Measurements from ENCODE around the gene ADCYAP1R1.
A peak's percentile ranks its signal among the peaks of the same experiment; 100 is the strongest.

The ADCYAP1R1 gene

GRCh38 chr7:31114593-31115343, 62.7 kb downstream of the ADCYAP1R1 start:
- DNase-seq (ENCODE audit: low spot score), result no peak

DNA sequence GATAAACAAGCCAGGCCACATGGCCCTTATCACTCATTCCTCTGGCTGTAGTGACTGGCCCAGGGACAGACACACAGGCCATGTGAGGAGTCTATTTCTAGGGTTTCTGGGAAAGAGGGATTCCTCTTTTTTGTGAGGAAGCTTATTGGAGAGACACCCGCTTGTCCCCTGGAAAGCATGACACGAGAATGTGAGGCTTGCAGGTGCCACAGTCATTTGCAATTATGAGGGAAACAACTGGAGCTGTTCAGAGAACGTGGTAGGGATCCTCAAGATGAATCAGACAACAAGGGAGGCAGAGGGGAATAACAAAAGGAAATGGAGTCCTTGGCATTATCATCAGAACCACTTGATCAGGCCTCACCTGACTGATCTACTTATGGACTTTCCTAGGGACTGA, 64.5 kb downstream of the ADCYAP1R1 start:
- TF ChIP-seq, protein P1, sequence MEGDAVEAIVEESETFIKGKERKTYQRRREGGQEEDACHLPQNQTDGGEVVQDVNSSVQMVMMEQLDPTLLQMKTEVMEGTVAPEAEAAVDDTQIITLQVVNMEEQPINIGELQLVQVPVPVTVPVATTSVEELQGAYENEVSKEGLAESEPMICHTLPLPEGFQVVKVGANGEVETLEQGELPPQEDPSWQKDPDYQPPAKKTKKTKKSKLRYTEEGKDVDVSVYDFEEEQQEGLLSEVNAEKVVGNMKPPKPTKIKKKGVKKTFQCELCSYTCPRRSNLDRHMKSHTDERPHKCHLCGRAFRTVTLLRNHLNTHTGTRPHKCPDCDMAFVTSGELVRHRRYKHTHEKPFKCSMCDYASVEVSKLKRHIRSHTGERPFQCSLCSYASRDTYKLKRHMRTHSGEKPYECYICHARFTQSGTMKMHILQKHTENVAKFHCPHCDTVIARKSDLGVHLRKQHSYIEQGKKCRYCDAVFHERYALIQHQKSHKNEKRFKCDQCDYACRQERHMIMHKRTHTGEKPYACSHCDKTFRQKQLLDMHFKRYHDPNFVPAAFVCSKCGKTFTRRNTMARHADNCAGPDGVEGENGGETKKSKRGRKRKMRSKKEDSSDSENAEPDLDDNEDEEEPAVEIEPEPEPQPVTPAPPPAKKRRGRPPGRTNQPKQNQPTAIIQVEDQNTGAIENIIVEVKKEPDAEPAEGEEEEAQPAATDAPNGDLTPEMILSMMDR (IDR thresholded peaks at IDR 0.05; ENCODE audit: extremely low read depth, missing control alignments), result no peak
- no peak for DNase-seq (ENCODE audit: low spot score)

More at GRCh38 chr7:31114593-31115343, 62.7 kb downstream of the ADCYAP1R1 start:
- TF ChIP-seq, protein P1 (IDR thresholded peaks at IDR 0.05; ENCODE audit: extremely low read depth, missing control alignments), result no peak

- TF ChIP-seq, protein P1 (IDR thresholded peaks at IDR 0.05; ENCODE audit: extremely low read depth, missing control alignments), result no peak
- no peak for DNase-seq (ENCODE audit: low spot score)
Observed at GRCh38 chr7:31119249-31119648, 67.1 kb downstream of the ADCYAP1R1 start.

DNA sequence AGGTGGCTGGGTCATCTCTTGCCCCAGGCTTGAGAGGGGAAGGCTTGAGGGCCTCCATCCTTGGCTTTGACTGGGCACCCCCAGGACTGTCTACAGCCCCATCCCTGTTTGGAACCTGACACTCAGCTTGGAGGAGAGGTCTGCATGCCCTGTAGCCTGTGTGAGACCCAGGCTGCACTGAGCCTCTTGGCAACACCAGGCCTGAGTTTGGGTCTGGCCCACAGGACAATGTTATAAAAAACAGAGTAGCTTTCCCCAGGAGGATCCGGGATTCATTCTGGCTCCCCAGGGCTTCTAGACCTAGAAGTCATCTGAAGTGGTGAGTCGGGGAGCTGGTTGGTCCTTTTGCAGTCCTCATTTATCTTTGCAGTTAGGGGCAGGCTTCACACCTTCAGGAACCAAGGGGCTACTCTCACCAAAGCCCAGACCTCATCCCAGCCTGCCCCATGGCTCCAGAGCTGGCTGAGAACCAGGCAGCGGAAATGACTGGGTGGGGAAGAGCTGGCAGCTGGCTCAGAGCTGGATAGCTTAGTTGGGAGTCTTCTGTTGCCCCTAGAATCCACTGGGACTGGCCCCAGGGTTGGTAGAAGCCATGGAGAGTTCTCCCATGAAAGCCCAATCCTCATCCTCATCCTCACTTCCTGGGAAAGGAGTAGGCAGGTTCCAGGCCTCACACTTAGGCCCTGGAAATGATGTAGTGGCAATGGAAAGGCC, 68.8 kb downstream of the ADCYAP1R1 start:
- TF ChIP-seq, protein P1 (IDR thresholded peaks at IDR 0.05; ENCODE audit: extremely low read depth, missing control alignments), result no peak
- DNase-seq (ENCODE audit: low spot score), result no peak

- no peak for DNase-seq (ENCODE audit: low spot score)
- TF ChIP-seq, protein P1 (IDR thresholded peaks at IDR 0.05; ENCODE audit: extremely low read depth, missing control alignments), result no peak
Observed at GRCh38 chr7:31121601-31122000, 69.5 kb downstream of the ADCYAP1R1 start.

DNA sequence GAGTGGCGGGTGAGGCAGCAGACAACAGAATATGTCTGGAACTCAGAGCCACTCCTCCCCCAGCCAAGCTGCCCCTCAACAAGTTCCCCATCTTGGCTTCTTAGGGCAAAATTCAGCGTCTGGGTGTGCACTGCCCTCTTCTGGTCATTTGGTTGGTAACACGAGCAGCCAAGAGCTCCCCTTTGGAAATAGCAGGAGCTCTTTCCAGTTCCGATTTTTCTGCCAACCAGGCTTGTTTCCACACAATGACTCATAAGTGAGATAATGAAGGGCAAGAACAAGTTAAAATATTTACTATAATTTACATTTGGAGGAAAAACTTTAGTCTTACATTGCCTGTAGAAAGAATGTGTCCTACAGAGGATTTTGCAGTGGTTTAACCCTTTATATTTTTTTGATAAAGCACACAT, 70.5 kb downstream of the ADCYAP1R1 start:
- TF ChIP-seq, protein P1 (IDR thresholded peaks at IDR 0.05; ENCODE audit: extremely low read depth, missing control alignments), result peak; percentile 65
- DNase-seq (ENCODE audit: low spot score), result peak; percentile 51

DNA sequence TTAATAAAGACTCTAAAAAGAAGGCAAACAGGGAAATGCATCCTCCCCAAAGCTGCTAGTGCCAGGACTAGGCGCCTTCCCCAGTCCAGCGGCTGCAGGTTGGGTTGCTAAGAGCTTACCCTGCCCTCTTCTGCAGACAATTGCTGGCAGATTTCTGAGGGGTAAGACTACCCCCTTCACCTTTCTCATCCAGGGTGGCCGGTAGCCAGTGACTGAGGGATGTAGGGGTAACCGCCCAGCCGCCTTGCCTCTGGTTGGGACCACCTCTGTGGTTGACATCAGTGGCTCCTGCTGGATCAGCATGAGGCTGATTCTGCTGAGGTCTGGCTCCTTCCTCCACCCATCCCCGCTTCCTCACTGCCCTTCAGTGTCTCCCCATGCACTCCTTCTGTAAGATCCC, 71.2 kb downstream of the ADCYAP1R1 start:
- TF ChIP-seq, protein P1 (IDR thresholded peaks at IDR 0.05; ENCODE audit: extremely low read depth, missing control alignments), result no peak
- DNase-seq (ENCODE audit: low spot score), result no peak
